Neural progenitor cell (in vitro differentiated cells): ENCODE results near the gene QSER1. TPM values are rescaled to one million over a fixed set of nuclear protein-coding genes. Genes with fewer than 3 reads are reported as not detected.

Source experiments
- DNase-seq: peaks from one replicate; pipeline ENCODE4 v3.0.0-alpha.2; 2016; ENCODE audit warnings: low spot score
- H2AFZ ChIP-seq: fragments of 200-600 bp; sonication (generic); replicated peaks from 2 replicates; pipeline ENCODE4 v1.6.1; 2016; ENCODE audit warnings: antibody characterized with exemption
- H3F3A ChIP-seq: fragments of 200-600 bp; sonication (generic); 2 replicates; pipeline ENCODE4 v1.6.1; 2016; ENCODE audit warnings: antibody characterized with exemption, low read depth
- H3K27ac ChIP-seq: fragments of 200-600 bp; sonication (generic); 2 replicates; pipeline ENCODE4 v1.5.1; 2016; ENCODE audit warnings: mild to moderate bottlenecking
- H3K27me3 ChIP-seq: fragments of 200-600 bp; sonication (generic); 2 replicates; pipeline ENCODE4 v1.6.1; 2016; ENCODE audit warnings: mild to moderate bottlenecking, moderate library complexity
- H3K36me3 ChIP-seq: fragments of 200-600 bp; sonication (generic); 2 replicates; pipeline ENCODE4 v1.5.1; 2016
- H3K4me1 ChIP-seq: fragments of 200-600 bp; sonication (generic); 2 replicates; pipeline ENCODE4 v1.6.1; 2016; ENCODE audit warnings: mixed run types
- H3K4me2 ChIP-seq: fragments of 200-600 bp; sonication (generic); 2 replicates; pipeline ENCODE4 v1.6.1; 2016
- H3K4me3 ChIP-seq: fragments of 200-600 bp; sonication (generic); 2 replicates; pipeline ENCODE4 v1.5.1; 2016
- H3K79me2 ChIP-seq: fragments of 200-600 bp; sonication (generic); 2 replicates; pipeline ENCODE4 v1.6.1; 2016; ENCODE audit warnings: low read depth
- H3K9ac ChIP-seq: fragments of 200-600 bp; sonication (generic); 2 replicates; pipeline ENCODE4 v1.6.1; 2016
- H3K9me3 ChIP-seq: fragments of 200-600 bp; sonication (generic); 2 replicates; pipeline ENCODE4 v1.5.1; 2016; ENCODE audit warnings: low read depth
- H4K20me1 ChIP-seq: fragments of 200-600 bp; sonication (generic); 2 replicates; pipeline ENCODE4 v1.6.1; 2016; ENCODE audit warnings: low read depth
- H3K27ac Mint-ChIP-seq: 3 replicates; pipeline ENCODE4 v1.8.0; 2021; ENCODE audit warnings: mixed read lengths
- H3K27me3 Mint-ChIP-seq: 2 replicates; pipeline ENCODE4 v1.8.0; 2022; ENCODE audit warnings: low read depth, mild to moderate bottlenecking, inconsistent platforms, moderate library complexity, mixed read lengths; ENCODE audit not compliant: insufficient read depth
- H3K36me3 Mint-ChIP-seq: 3 replicates; pipeline ENCODE4 v1.8.0; 2021; ENCODE audit warnings: mixed read lengths
- H3K4me1 Mint-ChIP-seq: 3 replicates; pipeline ENCODE4 v1.8.0; 2021; ENCODE audit warnings: mixed read lengths
- H3K4me3 Mint-ChIP-seq: 3 replicates; pipeline ENCODE4 v1.8.0; 2021; ENCODE audit warnings: mild to moderate bottlenecking, moderate library complexity, mixed read lengths
- H3K9me3 Mint-ChIP-seq: 3 replicates; pipeline ENCODE4 v1.8.0; 2020; ENCODE audit warnings: mixed read lengths
- EZH2 ChIP-seq: fragments of 200-600 bp; sonication (generic); IDR thresholded peaks from 2 replicates; pipeline ENCODE4 v1.6.1; 2017; ENCODE audit warnings: antibody characterized with exemption, mild to moderate bottlenecking, moderate library complexity
- EZH2phosphoT487 ChIP-seq: fragments of 200-600 bp; sonication (generic); IDR thresholded peaks from 2 replicates; pipeline ENCODE4 v1.6.1; 2017; ENCODE audit warnings: antibody characterized with exemption
- total RNA-seq: library from RNA; depleted of rRNA; stranded (reverse); fragments of >200 nt; gene quantifications from 2 replicates; pipeline ENCODE4 v1.2.3, GENCODE V29; 2015; ENCODE audit warnings: low replicate concordance
- TF ChIP-seq, protein P1 (sequence below): fragments of 200-600 bp; sonication (generic); IDR thresholded peaks from 2 replicates; pipeline ENCODE4 v1.5.1; 2017; ENCODE audit warnings: antibody characterized with exemption, mild to moderate bottlenecking

QSER1 gene
- total RNA-seq, 1 donor from 2014 or later, result 79.2 TPM

DNA sequence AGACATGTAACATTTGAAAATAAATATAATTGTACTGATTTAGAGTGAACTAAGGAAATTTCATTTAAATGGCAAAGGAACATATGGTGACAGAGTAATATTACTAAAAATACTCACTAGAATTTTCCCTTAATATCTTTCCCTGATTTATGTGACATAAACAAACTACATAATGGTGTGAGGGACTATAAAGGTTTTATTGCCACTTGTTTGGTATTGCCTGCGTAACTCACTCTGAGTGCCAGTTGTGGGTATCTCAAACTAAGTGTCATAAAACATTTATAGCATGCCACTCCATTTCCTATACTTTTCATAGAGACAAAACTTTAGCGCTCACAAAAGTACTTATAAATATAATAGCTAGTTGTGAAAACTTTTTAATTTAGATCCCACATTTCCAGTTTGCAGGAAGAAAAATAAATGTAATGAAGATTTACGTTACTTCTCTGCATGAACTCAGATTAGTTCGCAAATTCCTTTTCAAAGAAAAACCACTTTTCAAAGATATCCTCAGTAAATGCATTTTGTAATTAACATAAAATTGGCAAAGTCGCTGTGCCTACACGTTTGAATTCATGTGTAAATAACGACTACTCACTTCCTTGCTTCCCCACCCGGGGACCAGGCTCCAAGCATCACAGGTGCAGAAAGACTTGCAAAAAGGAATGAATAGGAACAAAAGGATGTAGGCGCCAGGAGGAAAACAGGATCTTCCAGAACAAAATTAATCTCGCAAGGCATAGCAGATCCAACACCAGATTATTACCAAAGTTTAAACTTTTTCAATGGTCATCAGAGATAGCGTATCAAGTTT lies 1.6 kb upstream of the QSER1 start:
- H3K4me2 ChIP-seq, result peak overlapping the region; percentile 95
- H3K79me2 ChIP-seq, result peaks cover 46% of the 10 kb centered on the region
- DNase-seq, result peak; percentile 69
- no peaks in the 10 kb centered on the region for H3K36me3 ChIP-seq
- Mint-ChIP-seq H3K9me3 (peaks cover 11% of the 10 kb centered on the region), H3K36me3 (peaks cover 8% of the 10 kb centered on the region), H3K27ac (peak overlapping the region; percentile 61), H3K4me3 (peak overlapping the region; percentile 95), H3K27me3 (peaks cover 13% of the 10 kb centered on the region), H3K4me1 (peaks cover 36% of the 10 kb centered on the region)
- H2AFZ ChIP-seq, result no peak overlapping the region
- no peak overlapping the region for H3K9ac ChIP-seq
- H3K4me1 ChIP-seq, result peaks cover 30% of the 10 kb centered on the region
- H3K9me3 ChIP-seq, result no peaks in the 10 kb centered on the region
- no peaks in the 10 kb centered on the region for H3K27me3 ChIP-seq
- H3F3A ChIP-seq, result peaks cover 41% of the 10 kb centered on the region
- H3K4me3 ChIP-seq, result peak overlapping the region; percentile 97
- H4K20me1 ChIP-seq, result peaks cover 6% of the 10 kb centered on the region
- TF ChIP-seq EZH2, result no peak
- TF ChIP-seq, protein P1, sequence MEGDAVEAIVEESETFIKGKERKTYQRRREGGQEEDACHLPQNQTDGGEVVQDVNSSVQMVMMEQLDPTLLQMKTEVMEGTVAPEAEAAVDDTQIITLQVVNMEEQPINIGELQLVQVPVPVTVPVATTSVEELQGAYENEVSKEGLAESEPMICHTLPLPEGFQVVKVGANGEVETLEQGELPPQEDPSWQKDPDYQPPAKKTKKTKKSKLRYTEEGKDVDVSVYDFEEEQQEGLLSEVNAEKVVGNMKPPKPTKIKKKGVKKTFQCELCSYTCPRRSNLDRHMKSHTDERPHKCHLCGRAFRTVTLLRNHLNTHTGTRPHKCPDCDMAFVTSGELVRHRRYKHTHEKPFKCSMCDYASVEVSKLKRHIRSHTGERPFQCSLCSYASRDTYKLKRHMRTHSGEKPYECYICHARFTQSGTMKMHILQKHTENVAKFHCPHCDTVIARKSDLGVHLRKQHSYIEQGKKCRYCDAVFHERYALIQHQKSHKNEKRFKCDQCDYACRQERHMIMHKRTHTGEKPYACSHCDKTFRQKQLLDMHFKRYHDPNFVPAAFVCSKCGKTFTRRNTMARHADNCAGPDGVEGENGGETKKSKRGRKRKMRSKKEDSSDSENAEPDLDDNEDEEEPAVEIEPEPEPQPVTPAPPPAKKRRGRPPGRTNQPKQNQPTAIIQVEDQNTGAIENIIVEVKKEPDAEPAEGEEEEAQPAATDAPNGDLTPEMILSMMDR, result no peak
- peak overlapping the region; percentile 93 for H3K27ac ChIP-seq

DNA sequence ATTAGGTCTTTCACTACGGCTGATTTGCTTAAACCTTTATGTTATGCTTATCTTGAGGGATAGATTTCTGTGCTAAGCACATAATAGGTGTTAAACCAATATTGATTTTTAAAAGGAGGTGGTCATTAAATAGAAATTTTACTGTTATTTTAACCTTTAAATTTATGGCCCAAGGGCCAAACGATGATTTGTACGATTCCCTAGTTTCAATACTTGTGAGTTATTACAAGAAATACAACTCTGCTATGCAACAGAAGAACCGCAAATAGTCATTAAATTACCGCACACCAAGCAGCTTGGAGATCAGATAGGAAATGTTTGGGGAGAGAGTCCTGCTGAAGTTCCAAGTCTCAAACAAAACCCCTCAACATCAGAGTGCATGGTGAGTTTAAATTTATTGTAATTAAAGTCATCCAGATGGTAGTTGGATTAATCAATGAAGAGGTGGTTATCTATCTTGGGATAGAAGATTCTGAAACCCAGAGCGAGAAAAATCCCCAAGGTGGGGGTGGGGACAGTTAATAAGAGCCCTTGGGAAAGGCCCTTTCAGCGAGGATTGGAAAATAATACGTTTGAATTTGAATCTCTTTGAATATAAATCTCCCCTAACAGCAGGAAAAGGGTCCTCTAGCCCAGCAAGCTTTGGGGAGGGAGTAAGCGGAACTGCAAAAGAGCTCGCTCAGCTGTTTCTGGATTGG lies 805 bp upstream of the QSER1 start:
- Mint-ChIP-seq H3K27me3 (peaks cover 13% of the 10 kb centered on the region), H3K4me3 (peak overlapping the region; percentile 95), H3K36me3 (peaks cover 8% of the 10 kb centered on the region), H3K4me1 (peaks cover 36% of the 10 kb centered on the region), H3K27ac (peak overlapping the region; percentile 99), H3K9me3 (peaks cover 11% of the 10 kb centered on the region)
- H3K36me3 ChIP-seq, result no peaks in the 10 kb centered on the region
- no peaks in the 10 kb centered on the region for H3K27me3 ChIP-seq
- no peak for TF ChIP-seq EZH2
- TF ChIP-seq, protein P1, result no peak
- no peak for TF ChIP-seq EZH2phosphoT487
- no peak for DNase-seq
- H3K27ac ChIP-seq, result peak overlapping the region; percentile 93
- peaks cover 6% of the 10 kb centered on the region for H4K20me1 ChIP-seq
- H3K79me2 ChIP-seq, result peaks cover 53% of the 10 kb centered on the region
- H3K4me3 ChIP-seq, result peak overlapping the region; percentile 97
- peak overlapping the region; percentile 95 for H3K4me2 ChIP-seq
- H2AFZ ChIP-seq, result peak overlapping the region; percentile 69
- no peaks in the 10 kb centered on the region for H3K9me3 ChIP-seq
- peaks cover 41% of the 10 kb centered on the region for H3F3A ChIP-seq
- peaks cover 30% of the 10 kb centered on the region for H3K4me1 ChIP-seq
- peak overlapping the region; percentile 75 for H3K9ac ChIP-seq

DNA sequence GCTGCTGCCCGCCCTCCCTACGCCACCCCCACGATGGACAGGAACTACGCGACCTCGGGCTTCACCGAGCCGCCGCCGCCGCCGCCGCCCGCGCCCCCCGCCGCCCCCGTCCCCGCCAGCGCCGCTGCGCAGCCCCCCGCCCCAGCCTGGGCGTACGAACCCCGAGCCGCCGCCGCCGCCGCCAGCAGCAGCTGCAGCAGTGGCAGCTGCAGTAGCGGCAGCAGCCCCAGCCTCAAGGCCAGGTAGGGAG lies 407 bp downstream of the QSER1 start:
- peak overlapping the region; percentile 95 for H3K4me2 ChIP-seq
- H4K20me1 ChIP-seq, result peaks cover 16% of the 10 kb centered on the region
- H3K36me3 ChIP-seq, result no peaks in the 10 kb centered on the region
- TF ChIP-seq EZH2 (no peak), EZH2phosphoT487 (no peak)
- TF ChIP-seq, protein P1, result no peak
- H3K27me3 ChIP-seq, result no peaks in the 10 kb centered on the region
- Mint-ChIP-seq H3K27me3 (peaks cover 14% of the 10 kb centered on the region), H3K4me1 (peaks cover 33% of the 10 kb centered on the region), H3K9me3 (peaks cover 6% of the 10 kb centered on the region), H3K27ac (no peak overlapping the region), H3K4me3 (peak overlapping the region; percentile 96), H3K36me3 (peaks cover 14% of the 10 kb centered on the region)
- H3K27ac ChIP-seq, result peak overlapping the region; percentile 93
- H3F3A ChIP-seq, result peaks cover 41% of the 10 kb centered on the region
- peak overlapping the region; percentile 97 for H3K4me3 ChIP-seq
- no peak for DNase-seq
- H2AFZ ChIP-seq, result no peak overlapping the region
- H3K9ac ChIP-seq, result peak overlapping the region; percentile 67
- peaks cover 30% of the 10 kb centered on the region for H3K4me1 ChIP-seq
- no peaks in the 10 kb centered on the region for H3K9me3 ChIP-seq
- H3K79me2 ChIP-seq, result peaks cover 65% of the 10 kb centered on the region
